ENCODE data around the gene DNAJB1.

DNA sequence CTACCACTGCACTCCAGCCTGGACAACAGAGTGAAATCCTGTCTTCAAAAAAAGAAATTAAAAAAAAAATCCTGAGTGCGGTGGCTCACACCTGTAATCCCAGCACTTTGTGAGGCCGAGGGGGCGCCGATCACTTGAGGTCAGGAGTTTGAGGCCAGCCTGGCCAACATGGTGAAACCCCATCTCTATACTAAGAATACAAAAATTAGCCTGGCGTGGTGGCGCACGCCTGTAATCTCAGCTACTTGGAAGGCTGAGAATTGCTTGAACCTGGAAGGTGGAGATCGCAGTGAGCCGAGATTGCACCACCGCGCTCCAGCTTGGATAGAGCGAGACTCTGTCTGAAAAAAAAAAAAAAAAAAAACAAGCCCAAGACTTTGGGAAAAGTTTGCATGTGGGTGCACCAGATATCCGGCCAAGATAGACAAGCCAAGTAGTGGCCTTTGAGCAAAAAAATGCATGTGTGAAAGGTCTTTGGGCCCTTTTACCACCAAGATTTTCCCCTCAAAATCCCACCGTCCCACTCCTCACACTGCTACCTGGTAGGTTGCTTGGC is 5.7 kb downstream of the DNAJB1 start:
- TF ChIP-seq, protein P1, sequence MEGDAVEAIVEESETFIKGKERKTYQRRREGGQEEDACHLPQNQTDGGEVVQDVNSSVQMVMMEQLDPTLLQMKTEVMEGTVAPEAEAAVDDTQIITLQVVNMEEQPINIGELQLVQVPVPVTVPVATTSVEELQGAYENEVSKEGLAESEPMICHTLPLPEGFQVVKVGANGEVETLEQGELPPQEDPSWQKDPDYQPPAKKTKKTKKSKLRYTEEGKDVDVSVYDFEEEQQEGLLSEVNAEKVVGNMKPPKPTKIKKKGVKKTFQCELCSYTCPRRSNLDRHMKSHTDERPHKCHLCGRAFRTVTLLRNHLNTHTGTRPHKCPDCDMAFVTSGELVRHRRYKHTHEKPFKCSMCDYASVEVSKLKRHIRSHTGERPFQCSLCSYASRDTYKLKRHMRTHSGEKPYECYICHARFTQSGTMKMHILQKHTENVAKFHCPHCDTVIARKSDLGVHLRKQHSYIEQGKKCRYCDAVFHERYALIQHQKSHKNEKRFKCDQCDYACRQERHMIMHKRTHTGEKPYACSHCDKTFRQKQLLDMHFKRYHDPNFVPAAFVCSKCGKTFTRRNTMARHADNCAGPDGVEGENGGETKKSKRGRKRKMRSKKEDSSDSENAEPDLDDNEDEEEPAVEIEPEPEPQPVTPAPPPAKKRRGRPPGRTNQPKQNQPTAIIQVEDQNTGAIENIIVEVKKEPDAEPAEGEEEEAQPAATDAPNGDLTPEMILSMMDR (IDR thresholded peaks at IDR 0.05 in 4 of 5, conservative IDR thresholded peaks at IDR 0.05 in 1 of 5) = no peak
- no peak for TF ChIP-seq POLR2A (IDR thresholded peaks at IDR 0.05)
